K562 (cell line): ENCODE data around the gene RNASE4. TPM values are rescaled to one million over a fixed set of nuclear protein-coding genes. Genes with fewer than 3 reads are reported as not detected.
A peak's percentile ranks its signal among the peaks of the same experiment; 100 is the strongest.

Experiments
- FOSL1 ChIP-seq: fragments of 200-800 bp; sonication (Bioruptor generic); conservative IDR thresholded peaks from 2 replicates; pipeline ENCODE4 v1.6.1; 2016; ENCODE audit warnings: missing genetic modification characterization, missing compliant biosample characterization
- HDAC1 ChIP-seq, 2 experiments: fragments of 450-650 bp; IDR thresholded peaks; 2 replicates each; pipeline ENCODE4 v1.6.1; 2016 to 2017; ENCODE audit warnings: inconsistent platforms in 1 of 2, mild to moderate bottlenecking in 1 of 2, moderate library complexity in 1 of 2
- PHB ChIP-seq: fragments of 250-450 bp; sonication (Bioruptor Pico); IDR thresholded peaks from 2 replicates; pipeline ENCODE4 v1.5.0; 2021
- PKNOX1 ChIP-seq: fragments of 450-650 bp; IDR thresholded peaks from 2 replicates; pipeline ENCODE4 v1.6.1; 2016
- POLR3G ChIP-seq: IDR thresholded peaks from 2 replicates; pipeline ENCODE4 v1.6.1; 2011; ENCODE audit not compliant: insufficient read length, insufficient replicate concordance; ENCODE audit errors: extremely low read depth
- RUNX1 ChIP-seq: sonication (generic); IDR thresholded peaks from 2 replicates; pipeline ENCODE4 v1.6.1; 2016; ENCODE audit warnings: antibody characterized with exemption, low read depth
- STAT6 ChIP-seq: sonication (generic); formaldehyde crosslinking; IDR thresholded peaks from 2 replicates; pipeline ENCODE4 v1.8.1; 2023; ENCODE audit warnings: mild to moderate bottlenecking, missing genetic modification reagents
- ZBTB1 ChIP-seq: sonication (generic); formaldehyde crosslinking; IDR thresholded peaks from 2 replicates; pipeline ENCODE4 v1.8.1; 2023; ENCODE audit warnings: missing genetic modification reagents, low read depth, mild to moderate bottlenecking, borderline replicate concordance
- ZBTB40 ChIP-seq, 2 experiments: fragments of 450-650 bp in 1 of 2; sonication (generic) in 1 of 2; formaldehyde crosslinking in 1 of 2; IDR thresholded peaks; 2 replicates each; pipeline versions ENCODE4 v1.7.1 to v1.9.0; 2016 to 2022; ENCODE audit warnings: inconsistent platforms in 1 of 2, mild to moderate bottlenecking in 1 of 2, missing genetic modification reagents in 1 of 2
- ZBTB8A ChIP-seq: fragments of 450-650 bp; IDR thresholded peaks from 2 replicates; pipeline ENCODE4 v1.6.1; 2018; ENCODE audit warnings: mild to moderate bottlenecking, moderate library complexity; ENCODE audit not compliant: partially characterized antibody
- ZNF280B ChIP-seq: fragments of 250-450 bp; sonication (Bioruptor Pico); IDR thresholded peaks from 2 replicates; pipeline ENCODE4 v1.5.1; 2021; ENCODE audit warnings: mild to moderate bottlenecking
- polyA plus RNA-seq, 8 experiments: library from polyadenylated mRNA; depleted of rRNA in 4 of 8; stranded (reverse) in 5 of 8; unstranded in 3 of 8; fragments of >200 nt; fragmentation: Nextera tagmentation in 2 of 8; fragmentation: Illumina TruSeq in 1 of 8; extraction: Ambion mirVana in 2 of 8; extraction: Trizol in 1 of 8; gene quantifications; 2 replicates each; pipeline versions ENCODE4 v1.2.1 to v1.2.3, GENCODE V29; 2011 to 2014; ENCODE audit warnings: inconsistent platforms in 1 of 8, missing spikeins in 1 of 8
- total RNA-seq, 7 experiments: library from RNA; depleted of rRNA in 6 of 7; stranded (reverse); fragments of >200 nt in 6 of 7; fragmentation: Illumina TruSeq in 2 of 7; extraction: Trizol in 2 of 7; gene quantifications; 2 replicates each; pipeline versions ENCODE4 v1.2.1 to v1.2.3, GENCODE V29; 2011 to 2021; ENCODE audit warnings: low replicate concordance in 1 of 7

The RNASE4 gene
- total and polyA plus RNA-seq, 9 of the 15 experiments (the other 6 are each of a cell fraction or from before 2014, with no cell fraction given): 0.09 to 0.22 (median 0.13) TPM; not detected in 2

DNA sequence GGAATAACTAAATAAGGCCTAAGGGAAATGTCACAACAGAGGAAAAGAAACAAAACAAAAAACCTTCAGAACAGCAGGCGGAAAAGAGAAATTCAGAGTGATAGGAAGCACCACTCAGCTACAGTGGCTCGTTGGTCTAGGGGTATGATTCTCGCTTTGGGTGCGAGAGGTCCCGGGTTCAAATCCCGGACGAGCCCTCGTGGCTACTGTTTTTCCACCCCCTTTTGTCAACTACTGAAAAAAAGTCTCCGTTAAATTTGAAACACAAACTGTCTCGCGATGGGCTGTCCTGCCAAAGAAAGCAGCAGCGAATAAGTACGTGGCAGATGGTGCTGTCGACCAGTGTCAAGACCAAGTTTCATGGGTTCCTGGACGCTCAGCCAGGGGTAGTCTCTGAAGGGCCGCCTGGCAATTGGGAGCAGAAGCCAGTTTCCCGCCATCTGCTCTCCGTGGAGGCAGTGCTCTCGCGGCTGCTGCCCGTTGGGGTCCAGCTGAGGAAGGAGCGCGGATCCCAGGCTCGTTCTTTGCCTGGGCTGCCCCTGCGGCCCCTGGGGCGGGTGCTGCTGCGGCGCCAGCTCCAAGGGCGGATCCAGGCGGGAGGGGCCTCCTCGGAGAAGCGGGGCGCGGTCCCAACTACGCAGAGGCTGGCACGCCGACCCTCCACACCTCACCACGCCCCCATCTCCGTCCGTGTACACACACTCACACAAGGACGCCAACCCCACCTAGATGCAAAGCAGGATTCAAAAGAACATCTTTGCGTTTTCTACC lies at the start of gene RNASE4 (continued):
- TF ChIP-seq ZBTB40 (IDR thresholded peaks at IDR 0.05): peak; percentile 87
- no peak for TF ChIP-seq ZBTB40 (CRISPR knock-in tag; IDR thresholded peaks at IDR 0.05)
- TF ChIP-seq POLR3G: peak; percentile 42
- TF ChIP-seq FOSL1 (tag): 0 out of 2 replicates have a peak, but pooled peaks have one; percentile 4
- no peak for TF ChIP-seq PKNOX1
- TF ChIP-seq ZNF280B (CRISPR knock-in tag): no peak
- TF ChIP-seq ZBTB8A: peak; percentile 83
- no peak for TF ChIP-seq RUNX1
- no peak for TF ChIP-seq PHB (CRISPR knock-in tag)
- TF ChIP-seq STAT6 (CRISPR knock-in tag): no peak
- no peak for TF ChIP-seq ZBTB1 (CRISPR knock-in tag)
- TF ChIP-seq HDAC1 (IDR thresholded peaks at IDR 0.05): peak; percentile 9 to 73; a peak in 2 of 4 replicates
